ENCODE measurements around the gene PTPRD.

PTPRD gene

DNA sequence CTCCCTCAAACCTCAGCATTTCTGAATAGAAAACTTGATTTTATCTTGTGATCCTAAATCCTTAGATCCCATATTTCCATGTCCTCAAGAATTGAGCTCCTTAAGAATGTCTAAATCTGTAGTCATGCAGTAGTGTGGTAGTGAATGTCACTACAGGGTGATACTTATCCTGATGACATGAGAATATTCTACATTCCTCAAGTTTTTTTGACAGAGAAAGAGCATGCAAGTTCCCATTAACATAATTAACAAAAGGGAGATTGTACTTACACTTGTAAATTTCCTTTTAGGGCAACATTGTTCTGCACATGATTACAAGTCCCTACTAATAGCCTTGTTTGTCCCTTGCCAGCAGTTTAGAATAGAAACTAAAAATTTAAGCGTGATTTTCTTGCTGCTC is 352.3 kb downstream of the PTPRD start:
- no peak for DNase-seq

DNA sequence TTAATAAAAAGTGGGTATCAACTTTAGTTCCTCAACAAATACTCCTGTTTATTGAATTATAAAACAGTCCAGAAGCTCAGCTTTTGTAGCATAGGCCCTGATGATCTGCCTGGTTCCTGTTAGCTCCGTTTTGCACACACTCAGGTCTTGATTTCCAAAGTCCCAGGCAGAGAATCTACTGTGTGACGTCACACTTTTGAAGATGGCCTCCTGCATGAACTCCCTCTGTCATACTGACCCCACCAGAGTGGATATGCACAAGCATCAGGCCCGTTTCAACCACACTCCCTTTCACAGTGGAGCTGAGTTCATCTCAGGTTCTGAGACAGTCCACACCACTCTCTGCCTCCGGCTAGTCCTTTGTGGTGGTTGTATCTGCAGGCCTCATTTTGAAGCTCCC is 353.1 kb downstream of the PTPRD start:
- DNase-seq: no peak

DNA sequence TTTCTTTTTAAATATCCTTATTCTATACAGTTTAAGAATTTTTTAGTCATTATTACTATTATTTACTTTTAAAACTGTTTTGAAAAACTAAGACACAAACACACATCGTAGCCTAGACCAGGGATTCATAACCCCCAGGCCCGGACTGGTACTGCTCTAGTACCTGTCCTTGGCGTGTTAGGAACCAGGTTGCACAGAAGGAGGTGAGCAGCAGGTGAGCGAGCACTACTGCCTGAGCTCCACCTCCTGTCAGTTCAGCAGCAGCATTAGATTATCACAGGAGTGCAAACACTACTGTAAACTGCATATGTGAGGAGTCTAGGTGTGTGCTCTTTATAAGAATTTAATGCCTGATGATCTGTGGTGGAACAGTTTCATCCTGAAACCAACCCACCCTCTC is 357.0 kb downstream of the PTPRD start:
- peak; percentile 84 for DNase-seq

DNA sequence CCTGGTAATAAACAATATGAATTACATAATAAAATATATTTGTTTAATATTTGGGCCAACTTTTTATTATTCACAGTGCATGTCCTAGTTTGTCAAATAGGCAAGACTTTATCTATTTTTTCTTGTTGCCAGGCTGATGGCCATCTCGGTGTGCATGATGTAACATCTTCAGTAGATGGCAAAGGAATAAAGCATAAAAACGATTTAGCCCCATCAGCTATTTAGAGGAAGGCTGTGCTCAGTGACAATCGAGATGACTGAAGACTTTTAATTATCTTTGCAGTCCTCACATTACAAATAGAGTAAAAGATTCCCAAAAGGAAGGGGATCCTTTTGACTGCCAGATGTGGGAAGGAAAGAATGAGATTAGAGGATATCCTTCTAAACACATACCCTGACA is 358.5 kb downstream of the PTPRD start:
- DNase-seq: no peak

DNA sequence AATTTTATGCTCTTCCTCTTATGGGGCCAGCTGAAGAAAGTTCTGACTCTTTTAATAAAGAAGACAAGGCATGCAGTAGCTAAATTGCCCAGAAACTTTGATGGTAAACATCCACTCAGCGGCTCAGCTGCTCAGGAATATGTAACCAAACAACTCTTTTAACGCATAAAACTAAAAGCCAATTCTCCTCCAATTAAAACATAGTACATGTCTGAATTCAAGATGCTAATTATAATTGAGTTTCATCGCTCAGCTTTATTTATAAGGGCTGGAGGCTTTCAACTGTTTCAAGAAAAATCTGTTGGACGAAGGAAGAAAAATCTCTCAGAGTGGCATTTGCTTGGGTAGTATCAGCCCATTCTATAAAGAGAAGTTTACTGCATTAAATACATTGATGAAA is 359.5 kb downstream of the PTPRD start:
- DNase-seq: no peak

DNA sequence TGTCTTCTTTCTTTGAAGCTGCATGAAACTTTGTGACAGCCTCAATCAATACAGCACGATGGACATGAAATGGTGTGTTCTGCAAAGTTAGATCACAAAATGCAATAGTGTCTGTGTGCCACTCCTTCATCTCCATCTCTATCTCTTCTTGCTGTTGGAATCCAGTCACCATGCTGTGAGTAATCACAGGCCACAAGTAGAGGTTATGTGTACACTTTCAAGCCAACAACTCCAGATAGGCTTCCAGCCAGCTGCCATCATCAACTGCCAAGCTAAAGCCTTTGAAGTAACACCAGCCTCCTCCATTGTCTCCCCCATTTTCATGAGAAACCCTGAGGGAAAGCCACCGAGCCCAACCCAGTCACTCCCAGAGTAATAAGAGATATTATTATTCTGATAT is 360.6 kb downstream of the PTPRD start:
- peak; percentile 99 for DNase-seq

DNA sequence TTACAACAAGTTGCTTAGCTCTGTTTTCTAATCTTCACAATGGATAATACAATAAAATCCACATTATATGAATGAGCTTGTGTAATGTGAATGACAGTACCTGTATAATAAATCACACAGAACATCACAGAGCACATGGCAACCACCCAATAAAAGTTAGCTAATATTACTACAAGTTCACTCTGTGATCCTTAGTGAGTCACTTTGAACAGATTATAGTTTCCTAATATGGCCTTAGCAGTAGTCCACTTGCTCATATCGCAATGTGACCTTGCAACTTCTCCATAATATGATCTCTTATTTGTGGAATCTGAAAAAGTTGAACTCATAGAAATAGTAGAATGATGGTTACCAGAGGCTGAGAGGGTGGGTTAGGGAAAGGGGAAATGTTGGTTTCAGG is 361.3 kb downstream of the PTPRD start:
- DNase-seq: peak; percentile 33

DNA sequence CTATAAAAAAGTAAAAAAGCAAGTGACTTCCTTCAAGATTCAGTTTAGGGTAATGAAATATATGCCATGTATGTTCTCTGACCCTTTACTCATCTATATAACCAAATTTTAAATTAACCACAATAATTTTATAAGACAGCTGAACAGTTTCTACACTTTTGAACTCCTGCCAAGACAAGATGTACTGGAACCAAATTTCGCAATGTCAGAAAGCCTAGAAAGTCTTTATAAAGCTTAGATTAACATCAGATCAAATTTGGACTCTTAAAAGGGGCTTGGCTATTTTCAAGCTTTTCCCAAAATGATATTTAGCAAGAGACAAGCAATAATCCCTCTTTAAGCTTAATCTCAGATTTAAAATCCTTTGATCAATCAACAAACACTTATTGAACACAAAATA is 362.6 kb downstream of the PTPRD start:
- DNase-seq: no peak

DNA sequence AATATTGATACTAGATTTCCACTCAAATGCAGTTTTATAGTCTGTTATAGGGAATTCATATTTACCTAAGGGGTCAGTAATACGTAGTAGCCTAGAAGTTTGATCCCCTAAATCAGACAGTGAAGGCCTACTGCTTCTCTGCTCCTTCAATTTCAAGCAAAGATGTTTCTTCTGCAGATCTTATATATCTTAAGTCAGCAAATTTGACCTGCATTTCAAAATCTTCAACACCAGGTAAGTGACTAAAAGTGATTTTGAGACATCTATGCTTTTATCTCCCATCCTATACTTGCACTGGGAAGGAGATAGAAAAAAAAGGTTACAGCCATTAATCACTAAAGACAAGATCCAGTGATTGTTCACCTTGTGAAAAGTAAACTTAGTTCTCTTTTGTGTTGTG is 363.9 kb downstream of the PTPRD start:
- DNase-seq: no peak

DNA sequence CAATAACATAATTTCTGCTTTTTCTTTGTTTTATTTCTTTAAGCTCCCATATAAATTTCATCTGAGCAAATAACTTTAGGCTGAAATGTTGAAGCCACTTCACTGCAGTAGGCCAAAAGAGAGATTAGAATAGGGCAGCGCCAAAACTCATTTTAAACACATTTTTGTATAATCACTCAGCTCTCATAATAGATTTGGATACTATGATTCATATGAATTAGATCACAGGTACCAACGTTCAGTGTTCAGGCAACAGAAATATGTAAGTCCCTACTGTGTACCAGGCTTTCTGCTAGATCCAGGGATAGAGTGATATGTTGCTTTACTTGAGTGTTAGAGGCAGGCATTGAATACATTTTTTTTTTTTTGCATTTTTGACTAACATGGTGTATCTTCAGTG is 370.5 kb downstream of the PTPRD start:
- DNase-seq: no peak

DNA sequence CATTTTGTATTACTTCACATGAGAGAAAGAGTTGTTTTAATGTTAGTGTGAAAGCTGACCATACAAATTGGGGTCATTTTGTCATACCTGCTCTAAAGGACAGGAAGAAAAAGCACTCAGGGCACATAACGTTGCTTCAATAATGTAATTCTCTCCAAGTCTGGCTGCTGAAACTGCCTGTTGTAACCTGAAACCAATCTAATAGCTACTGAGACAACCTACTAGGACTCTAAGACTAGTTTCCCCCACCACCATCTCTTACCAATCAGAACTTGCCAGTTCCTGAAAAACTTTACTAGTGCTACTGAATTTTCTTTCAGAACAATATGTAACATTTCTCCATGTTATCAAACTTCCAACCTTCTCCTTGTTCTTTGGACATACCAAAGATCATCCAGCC is 374.7 kb downstream of the PTPRD start:
- no peak for DNase-seq

DNA sequence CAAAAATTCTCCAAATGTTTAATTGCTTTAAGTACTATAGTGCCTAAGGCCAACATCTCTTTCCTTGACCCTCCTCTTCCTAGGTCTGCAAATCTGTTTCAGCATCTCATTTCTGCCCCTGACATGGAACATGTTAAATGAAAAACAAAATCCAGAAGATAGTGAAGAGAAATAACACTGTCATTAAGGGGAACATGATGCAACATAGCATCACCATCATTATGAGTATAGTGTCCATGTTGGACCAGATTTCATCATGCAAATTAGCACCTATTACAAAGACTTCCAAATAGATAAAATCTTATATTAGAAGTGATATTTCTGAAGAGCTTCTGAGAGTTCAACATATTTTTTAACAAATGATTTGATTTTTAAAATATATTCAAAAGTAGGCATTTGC is 375.2 kb downstream of the PTPRD start:
- no peak for DNase-seq

DNA sequence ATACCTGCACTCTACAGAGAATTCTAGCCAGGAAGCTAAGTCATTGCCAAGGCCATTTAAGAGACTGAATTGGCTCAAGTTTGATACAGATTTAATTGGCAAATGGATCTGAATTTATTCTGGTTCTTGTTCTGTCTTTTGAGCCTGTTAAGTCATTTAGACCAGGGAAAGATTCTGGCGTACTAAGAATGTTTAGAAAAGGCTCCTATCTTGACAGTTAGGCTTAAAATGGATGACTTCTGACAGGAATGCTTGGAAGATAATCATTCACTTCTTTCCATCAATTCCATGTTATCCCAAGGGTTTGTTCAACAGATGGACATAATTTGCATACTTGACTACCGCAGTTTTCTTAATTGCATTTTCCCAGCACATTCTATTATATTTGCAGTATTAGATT is 376.6 kb downstream of the PTPRD start:
- no peak for DNase-seq

DNA sequence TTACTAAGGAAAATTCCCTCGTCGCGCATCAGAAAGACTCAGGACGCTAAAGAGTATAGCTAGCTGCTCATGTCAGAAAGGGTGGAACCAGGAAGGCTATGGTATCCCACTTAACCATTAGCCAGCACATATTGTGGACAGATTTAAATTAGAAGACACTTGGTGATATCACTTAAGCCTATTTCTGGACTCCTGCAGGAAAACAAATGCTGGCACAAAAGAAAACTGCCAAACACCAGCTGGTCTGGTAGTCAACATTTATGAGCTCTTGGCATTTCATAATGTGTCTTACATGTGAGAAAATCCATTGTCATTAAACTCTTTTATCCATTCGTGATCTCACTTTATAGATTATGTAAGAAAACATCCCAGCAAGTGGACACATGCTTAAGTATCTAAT is 377.4 kb downstream of the PTPRD start:
- DNase-seq: no peak

DNA sequence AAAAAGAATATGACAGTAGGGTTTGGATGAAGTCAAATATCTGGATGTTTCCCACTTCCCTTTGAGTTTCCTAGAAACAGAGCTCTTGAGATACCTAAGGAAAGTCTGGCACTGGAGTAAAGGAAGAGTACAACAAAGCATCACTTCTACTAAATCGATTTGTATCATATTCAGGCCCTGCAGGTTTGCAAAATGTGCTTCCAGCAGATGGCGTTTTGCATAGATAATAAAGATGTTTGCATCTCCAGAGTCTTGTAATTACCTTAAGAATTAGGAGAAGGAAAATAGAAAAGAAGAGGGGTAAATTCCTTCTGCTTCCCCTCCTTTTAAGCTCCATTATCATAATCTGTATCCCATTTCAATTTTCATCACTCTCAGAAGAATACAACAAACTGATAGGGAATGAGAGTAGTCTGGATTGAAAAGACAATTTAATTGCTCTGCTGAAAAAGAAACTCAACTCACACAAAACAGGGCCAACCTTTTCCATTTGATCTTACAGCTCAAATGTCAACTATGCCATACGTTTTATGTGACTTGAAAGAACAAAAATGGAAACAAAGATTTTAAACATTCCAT is 380.4 kb downstream of the PTPRD start:
- peak; percentile 68 for DNase-seq

DNA sequence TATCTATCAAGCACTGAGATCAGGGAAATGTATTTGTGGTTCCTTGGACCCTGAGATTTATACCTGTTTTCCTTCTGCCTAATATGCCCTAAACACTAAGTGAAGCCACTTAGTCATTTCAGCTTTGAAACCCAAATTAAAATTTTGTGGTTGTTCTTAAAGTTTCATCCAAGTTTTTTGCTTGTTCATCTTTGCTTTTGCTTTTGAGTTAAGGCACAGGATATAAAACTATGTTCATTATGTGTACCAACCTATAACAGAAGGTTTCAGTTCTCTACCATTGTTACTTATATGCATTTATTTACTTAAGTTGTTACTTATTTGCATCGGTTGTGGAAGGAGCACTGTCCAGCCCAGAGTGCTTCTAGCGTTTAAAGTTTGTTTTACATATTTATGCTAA is 382.3 kb downstream of the PTPRD start:
- DNase-seq: no peak

DNA sequence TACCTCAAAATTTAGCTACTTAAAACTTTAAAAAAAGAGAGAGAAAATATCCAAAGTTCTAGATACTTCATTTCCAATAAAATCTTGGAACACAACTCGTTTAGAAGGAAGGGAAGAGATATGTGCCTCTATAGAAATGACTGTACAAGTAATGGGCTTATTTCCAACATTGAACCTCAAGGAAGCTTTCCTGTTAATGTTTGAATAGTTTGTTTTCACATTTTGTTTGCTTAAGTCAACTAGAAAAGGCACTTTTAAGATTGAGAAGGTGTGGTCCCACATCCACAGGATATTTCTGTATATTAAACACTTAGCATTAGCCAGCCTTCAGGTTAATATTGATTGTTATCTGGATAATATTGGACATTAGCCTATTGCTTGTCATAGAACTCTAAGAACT is 384.7 kb downstream of the PTPRD start:
- no peak for DNase-seq

DNA sequence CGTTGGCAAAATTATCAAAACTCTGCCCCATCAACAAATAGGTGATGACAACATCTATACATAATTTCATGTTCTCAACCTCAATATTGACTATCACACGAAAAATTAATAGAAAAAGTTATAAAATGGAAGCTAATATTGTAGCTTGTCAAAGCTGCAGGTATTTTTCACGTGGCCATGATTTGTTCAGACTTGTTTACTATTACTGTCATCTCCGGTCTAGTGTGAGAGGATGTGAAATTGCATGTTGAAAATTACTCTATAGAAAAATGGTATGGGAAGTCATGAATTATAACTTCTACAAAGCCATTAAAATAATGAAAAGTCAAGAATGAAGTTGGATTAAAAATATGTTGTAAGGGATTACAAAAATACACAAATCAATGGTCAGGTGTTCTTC is 385.8 kb downstream of the PTPRD start:
- DNase-seq: no peak

DNA sequence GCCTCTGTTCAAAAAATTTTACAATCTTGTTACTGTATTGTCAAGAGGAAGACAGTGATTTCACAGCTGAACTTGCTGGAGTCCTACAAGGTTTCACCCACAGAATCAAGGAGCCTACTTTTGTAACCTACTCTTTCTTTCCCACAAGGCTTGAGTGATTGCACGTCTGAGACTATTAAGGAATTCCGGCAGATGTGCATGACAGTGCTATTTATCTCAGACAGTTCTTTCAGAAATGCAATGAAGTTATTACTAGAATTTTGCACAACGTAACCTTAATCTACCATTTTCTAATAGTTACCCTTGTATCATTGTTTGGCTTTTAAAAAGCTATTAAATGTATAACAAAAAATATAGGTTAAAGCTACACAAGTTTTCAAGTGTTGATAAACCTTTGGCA is 400.1 kb downstream of the PTPRD start:
- DNase-seq: no peak

DNA sequence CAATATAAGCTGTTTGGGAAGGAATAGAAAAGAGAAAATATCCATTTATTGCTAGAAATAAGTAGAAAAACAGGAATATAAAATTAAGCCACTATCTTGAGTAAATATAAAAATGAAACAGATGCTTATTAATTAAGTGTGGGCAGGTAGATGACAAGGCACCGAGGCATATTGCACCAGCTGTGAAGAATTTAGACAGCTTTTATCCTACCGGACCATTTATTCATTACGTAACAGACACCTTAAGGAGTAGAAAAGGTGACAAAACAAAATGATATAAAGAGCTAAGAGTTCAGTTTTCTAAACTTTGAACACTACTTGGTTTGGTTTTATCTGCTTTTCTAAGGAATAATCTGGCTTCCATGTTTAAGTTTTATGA is 404.1 kb downstream of the PTPRD start:
- DNase-seq: no peak

DNA sequence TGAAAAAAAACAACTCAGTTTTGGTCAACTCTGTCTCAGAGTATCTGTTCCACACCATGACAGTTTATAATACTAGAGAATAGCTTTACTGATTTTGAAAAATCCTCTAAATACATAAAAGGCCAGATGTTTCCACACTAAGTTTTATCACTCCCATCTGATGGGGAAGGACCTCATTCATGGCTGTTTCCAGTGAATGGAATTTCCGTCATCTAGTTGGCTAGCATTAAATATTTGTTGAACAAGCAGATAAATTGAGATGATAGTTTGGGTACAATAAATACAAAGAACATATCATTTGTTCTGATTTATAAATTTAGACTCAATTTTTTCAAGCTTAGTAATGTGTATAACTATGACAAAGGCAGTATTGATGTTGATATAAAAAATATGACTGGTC is 408.5 kb downstream of the PTPRD start:
- DNase-seq: no peak

DNA sequence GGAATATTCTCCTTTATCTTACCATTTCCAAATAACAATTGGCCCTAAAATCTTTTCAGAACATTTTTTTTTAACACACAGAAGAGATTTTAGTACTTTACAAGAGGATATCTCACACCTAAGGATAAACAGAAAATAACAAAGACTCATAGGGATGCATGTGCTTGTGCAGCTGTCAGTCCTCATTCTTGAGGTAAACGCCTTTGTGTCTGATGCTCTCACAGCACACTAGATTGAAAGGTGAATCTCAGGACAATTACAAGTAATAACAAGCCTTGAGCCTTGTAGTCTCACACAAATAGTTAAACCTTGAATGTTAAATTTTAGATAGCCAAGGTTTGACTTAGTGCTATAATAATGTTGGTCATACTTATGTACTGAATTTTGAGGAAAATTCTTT is 439.2 kb downstream of the PTPRD start:
- DNase-seq: peak; percentile 84

DNA sequence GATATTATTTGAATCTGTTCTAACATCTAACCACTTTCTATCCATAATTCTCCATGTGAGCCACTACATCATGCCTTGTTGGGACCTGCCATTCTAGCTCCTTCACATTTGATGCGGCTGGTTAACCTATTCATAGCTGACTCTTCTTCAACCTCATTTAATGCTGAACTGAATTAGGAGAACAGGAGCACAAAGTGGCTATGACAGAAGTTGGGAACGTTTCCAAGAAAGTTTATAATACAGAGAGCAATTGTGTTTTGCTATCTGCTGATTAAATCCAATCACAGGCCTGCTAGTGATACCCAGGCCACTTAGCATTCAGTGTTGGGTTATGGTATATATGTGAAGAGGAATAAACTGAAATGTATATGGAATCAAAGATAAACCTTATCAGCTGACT is 440.3 kb downstream of the PTPRD start:
- no peak for DNase-seq

DNA sequence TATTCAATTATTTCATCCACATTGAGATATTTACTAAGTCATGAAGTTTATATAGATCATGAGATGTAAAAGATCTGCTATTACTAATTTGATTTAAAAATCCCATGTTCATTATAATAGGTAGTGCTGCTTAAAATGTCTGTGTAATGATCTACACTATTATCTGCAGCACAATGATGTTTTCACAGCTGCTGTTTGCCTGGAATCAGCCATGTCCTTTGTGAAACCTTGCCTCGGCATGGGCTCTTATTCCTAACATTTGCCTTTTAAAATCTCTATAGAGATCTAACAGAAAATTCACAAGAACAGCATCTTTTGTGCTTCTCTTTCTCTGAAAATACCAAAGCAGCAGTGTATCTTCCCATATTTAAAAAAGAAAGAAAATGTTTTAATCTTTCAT is 444.6 kb downstream of the PTPRD start:
- peak; percentile 96 for DNase-seq

DNA sequence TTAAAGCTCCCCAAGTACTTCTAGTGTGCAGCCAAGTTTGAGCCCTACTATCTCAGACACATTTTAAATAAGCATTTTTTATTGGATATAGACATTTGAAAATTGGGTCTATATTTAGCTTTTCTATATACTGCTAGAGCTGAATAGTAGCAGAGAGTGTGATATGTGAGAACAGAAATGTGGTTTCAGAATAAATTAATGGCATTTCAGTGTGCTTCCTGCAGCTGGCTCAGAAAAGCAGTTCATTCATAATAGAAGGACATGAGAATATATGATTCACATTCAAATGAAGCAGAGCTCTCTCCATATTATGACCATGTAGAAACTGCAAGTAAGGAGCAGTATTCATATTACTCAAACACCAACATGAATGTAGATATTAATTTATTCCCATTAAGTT is 464.0 kb downstream of the PTPRD start:
- DNase-seq: peak; percentile 9
